Measurements from ENCODE around the gene C11orf24.
A peak's percentile ranks its signal among the peaks of the same experiment; 100 is the strongest.

Gene C11orf24

DNA sequence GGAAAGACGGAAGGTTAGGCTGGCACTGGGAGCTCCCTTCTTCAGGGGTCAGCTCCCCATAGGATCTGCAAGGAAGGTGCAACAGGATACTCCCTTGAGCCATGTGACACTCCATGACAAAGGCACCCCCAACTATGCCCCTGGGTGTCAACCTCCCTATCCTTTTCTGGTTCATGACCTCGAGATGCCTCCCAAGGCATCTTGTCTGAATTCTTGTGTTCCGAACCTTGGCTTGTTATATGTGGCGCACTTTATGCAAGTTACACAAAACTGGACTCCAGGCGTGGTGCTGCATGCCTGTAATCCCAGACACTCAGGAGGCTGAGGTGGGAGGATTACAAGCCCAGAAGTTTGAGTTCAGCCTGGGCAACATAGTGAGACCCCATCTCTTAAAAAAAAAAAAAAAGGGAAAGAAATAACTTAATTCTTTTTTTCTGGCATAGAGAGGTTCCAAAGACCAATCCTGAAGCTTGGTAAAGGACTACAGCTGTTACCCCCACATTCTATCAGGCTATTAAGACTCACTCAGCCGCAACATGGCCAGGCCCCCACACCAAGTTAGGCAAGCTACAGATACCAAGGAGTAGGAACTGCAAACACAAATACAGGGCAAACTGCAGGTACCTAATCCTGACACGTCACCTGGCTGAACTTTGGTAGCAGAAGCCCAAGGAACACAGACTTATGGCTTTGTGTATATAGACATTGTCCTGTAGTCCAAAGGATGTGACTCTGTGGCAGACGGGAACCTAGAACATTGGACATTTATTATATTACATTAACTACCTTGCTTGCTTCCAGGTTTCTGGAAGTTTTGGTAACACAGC, 1.4 kb downstream of the C11orf24 start:
- no peak for DNase-seq (ENCODE audit: low spot score)

DNA sequence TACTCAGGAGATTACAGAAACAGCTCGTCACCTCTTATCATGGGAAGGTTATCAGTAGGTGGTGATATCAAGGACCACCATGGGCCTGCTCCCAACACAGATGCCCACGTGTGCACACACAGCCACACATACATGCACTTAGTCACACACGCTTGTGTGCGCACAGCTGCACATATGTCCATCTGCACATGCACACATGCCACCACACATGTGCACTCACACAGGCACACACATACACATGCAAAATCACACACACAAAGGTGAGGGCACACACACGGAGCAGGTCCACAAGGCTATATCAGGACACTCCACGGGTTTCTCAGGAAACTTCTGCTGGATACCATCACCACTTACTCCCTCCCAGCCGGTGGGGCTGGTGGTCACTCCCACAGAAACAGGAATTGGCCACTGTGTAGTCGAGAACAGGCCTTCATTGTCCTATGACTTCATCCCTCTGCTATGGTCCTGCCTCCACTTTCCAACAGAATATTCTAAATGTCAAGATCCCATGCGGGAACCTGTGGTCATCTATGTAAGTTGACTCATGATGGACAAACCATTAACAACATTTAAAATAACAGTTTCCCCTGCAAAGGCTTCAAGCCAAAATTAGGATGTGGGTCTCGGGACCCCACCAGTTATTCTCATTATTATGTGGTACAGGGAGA, 2.2 kb downstream of the C11orf24 start:
- no peak for DNase-seq (ENCODE audit: low spot score)

DNA sequence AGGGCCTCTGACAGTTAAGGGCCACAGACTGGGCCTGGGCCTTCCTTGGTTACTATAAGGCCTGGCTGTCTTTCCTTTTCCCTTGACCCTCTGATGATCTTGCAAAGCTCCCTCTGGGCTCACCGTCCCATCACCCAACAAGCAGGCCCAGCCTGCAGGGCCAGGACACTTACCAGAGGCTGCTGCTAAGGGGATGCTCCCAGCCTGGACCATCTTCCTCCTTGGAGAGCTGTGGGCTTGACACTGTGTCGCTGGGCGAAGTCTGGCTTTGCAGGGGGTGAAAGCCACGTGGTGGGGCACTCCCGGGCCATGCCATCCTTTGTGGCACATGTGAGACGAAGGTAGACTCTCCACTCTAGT, 3.9 kb downstream of the C11orf24 start:
- no peak for DNase-seq (ENCODE audit: low spot score)

DNA sequence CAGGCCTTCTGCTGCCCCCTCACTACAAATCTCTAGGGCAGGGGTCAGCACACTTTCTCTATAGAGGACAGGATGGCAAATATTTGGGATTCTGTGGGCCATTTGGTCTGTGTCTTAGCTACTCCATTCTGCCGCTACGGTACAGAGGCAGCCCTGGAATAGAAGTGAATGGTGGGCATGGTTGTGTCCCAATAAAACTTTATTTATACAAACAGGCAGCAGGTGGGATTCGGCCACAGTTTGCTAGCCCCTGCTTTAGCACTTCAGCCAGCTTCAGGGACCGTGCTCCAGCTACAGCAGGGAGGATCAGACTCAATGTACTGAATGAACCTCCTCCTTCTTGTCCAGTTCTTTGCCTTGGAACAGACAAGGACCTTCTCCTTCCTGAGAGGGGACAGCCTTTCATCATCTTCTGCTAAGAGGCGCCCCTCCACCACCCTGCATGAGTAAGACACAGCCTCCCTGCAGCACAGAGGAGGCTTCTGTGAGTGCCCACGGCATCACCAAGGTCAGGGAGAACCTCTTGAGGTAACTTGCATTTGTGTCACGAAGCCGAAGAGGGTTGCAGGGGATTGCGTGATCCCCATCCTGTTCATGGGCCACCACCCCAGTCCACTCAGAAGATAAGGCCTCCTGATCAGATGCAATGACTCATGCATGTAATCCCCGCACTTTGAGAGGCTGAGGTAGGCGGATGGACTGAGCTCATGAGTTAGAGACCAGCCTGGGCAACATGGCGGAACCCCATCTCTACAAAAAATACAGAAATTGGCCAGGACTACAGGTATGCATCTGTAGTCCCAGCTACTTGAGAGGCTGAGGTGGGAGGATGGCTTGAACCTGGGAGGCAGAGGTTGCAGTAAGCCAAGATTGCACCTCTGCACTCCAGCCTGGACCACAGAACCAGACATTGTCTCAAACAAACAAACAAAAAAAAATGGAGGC, 4.6 kb downstream of the C11orf24 start:
- no peak for DNase-seq (ENCODE audit: low spot score)

DNA sequence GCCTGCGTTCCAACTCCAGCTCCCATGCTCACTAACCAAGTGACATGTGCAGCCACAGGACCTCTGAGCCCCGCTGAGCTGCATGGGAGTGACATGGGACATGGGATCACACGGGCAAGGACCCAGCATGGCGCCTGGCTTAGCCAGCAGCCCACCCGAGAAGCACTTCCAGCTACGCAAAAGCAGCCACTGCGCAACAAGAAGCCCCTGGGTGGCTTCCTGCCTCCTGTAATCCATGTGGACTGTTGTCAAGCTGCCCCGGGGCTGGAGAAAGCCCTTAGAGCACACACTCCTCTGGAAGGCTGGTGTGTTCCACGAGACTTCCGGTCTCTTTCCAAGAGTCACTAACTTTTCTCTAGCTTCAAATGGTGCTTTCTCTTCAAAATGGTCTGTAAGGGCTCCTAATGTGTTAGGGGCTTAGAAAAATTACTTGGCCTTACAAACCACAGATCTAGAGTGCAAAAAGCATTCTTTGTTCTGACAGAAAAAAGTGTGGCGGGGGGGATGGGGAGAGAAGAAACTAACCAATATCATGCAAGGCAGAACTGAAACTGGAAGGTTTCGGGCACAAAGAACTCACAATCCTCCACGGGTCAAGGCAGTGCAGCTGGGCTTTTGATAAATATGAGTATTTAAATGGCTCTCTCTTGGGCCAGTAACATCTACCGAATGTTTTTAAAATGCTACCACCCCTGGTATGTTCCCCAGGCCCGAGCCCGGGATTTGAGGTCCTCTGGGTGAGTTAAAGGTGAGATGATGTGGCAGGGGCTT, 5.5 kb downstream of the C11orf24 start:
- DNase-seq (ENCODE audit: low spot score) = peak; percentile 60

DNA sequence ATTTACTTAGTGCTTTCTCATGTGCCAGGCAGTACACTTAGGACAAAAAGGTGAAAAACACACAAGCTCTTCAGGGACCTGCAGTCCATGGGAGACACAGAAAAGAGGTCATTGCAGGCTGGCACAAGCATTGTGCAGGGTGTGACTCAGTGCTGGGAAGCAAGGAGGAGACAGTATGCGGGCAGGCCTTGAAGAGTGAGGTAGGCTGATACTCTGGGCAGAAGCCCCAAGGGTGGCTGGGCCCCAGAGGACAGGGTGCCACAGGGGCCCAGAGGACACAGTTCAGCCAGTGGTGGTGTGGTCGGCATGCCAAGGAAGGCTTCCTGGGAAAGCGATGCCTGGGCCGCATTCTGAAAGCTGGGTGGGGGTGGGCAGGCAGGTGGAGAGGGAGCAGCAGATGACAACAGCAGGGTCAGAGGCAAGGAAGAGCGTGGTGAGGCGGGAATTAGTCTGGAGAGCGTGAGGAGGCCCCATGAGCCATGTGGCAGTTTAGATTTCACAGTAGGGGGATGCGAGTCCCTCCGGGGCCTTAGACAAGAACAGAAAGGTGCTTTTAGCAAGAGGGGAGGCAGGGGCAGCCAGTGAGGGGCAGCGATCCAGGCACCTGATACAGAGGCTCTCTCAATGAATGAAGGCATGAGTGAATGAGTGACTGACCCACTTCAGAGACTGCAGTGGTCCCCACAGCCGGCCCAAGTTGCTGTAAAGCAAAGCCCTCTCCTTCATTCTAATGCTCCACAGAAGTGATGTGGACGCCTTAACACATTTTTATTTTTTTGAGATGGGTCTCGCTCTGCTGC, 6.8 kb downstream of the C11orf24 start:
- no peak for DNase-seq (ENCODE audit: low spot score)

DNA sequence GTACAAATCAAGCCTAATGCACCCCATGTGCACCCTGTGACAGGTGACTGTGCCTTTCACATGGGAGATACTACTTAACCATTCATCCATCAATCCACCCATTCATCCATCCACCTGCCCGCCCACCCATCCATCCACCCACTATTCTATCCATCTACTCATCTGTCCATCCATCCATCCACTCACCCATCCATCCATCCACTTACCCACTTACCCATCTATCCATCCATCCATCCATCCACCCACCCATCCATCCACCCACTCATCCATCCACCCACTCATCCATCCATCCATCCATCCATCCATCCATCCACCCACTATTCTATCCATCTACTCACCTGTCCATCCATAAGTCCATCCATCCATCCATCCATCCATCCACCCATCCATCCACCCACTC, 7.5 kb downstream of the C11orf24 start:
- no peak for DNase-seq (ENCODE audit: low spot score)

DNA sequence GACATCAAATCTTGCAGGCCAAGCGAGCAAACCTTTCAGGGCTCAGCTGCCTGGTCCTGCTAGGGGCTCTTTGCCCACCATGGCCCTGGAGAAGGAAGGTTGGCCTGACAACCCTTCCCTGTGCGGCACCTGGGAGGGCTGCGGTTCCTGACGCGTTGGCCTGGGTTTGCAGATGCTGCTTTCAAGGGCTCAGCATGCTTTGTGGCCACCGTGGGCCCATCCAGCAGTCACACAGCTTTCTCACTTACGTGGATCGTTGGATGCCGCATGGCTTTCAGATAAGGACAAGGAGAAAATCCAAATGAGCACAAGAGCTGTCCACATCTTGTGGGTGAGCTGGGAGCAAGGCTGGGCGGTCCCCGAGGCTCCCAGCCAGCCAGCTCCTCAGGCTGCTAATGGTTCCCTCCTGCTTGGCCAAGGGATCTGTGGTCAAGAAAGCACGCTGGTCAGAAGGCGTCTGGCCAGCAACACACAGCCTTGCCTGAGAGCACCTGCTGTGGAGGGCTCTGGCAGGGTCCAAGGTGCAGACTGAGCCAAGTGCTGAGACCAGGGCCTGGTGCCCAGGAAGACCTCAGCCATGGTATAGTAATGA, 8.2 kb downstream of the C11orf24 start:
- DNase-seq (ENCODE audit: low spot score) = no peak

DNA sequence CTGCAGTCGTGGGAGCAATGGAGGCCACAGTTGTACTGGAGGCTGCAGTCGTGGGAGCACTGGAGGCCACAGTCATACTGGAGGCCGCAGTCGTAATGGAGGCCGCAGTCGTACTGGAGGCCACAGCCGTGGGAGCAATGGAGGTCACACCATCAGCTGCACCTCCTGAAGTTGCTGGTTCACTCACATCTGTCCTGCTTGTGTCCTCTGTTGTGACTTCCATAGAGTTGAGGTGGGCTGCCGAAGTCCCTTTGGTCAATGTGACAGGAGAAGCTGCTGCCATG, 9.3 kb downstream of the C11orf24 start:
- DNase-seq (ENCODE audit: low spot score) = no peak

DNA sequence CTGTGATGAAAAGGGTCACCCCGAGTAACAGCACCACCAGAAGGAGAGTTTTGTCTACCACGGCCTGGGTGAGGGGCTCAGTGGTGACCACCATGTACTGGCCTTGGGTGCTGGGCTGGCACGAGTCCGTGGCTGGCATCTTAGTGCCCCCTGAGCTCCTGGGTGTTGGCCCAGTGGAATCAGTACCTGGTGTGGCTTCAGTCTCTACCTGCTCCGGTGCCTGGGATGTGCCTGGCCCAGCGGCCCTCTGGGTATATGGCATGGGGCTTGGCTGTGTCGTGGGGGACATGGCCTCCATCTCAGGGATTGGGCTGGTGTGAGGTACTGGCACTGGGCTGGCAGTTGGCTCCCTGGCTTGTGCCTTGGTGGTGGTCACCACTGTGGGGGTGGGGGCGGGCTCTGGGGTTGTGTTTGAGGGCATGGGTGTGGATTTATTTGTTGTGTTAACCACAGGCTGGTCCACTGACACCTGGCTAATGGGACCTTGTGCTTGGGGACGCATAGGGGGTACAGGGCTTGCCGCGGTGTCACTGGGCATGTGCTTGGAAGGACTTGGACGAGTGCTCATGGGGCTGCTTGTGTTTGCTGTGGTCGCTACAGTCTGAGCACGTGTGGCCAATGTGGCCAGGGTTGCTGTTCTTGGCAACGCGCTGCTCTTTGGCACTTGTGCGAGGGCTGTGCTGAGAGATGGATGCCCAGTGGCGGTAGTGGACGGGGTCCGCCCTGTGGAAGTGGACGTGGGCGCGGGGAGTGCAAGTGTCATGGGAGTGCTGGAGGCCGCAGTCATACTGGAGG, 9.8 kb downstream of the C11orf24 start:
- no peak for DNase-seq (ENCODE audit: low spot score)

DNA sequence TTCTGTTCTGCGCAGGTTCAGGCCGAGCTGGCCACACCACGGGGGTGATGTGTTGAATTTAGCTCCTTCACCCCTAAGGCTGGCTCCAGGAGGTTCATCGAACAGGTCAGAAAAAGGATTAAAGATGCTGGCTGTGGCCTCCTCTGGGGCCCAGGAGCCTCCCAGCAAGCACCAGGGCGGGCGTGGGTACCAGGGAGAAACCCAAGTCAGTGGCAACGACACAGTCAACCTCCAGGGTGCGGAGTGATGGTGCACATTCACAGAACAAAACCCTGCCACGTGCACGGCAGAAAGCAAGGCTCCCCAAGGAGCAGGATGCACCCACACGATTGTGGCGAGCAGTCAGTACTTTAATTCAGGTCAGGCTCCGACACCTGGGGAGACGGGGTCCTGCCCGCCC, 10.8 kb downstream of the C11orf24 start:
- DNase-seq (ENCODE audit: low spot score) = peak; percentile 50

DNA sequence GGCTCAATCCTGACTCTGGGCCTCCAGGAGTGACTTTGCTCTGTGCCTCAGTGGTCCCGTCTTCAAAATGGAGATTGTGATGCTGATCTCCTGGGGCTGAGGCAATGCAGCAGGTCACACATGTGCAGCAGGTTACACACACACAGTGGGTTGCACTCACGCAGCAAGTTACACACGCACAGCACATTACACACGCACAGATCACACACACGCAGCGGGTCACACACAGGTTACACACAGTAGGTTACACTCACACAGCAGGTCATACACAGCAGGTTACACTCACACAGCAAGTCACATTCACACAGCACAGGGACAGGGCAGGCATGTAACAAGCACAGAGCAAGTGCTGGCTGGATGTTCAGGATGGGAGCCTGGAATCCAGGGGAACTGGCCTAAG, 11.3 kb downstream of the C11orf24 start:
- DNase-seq (ENCODE audit: low spot score) = no peak

DNA sequence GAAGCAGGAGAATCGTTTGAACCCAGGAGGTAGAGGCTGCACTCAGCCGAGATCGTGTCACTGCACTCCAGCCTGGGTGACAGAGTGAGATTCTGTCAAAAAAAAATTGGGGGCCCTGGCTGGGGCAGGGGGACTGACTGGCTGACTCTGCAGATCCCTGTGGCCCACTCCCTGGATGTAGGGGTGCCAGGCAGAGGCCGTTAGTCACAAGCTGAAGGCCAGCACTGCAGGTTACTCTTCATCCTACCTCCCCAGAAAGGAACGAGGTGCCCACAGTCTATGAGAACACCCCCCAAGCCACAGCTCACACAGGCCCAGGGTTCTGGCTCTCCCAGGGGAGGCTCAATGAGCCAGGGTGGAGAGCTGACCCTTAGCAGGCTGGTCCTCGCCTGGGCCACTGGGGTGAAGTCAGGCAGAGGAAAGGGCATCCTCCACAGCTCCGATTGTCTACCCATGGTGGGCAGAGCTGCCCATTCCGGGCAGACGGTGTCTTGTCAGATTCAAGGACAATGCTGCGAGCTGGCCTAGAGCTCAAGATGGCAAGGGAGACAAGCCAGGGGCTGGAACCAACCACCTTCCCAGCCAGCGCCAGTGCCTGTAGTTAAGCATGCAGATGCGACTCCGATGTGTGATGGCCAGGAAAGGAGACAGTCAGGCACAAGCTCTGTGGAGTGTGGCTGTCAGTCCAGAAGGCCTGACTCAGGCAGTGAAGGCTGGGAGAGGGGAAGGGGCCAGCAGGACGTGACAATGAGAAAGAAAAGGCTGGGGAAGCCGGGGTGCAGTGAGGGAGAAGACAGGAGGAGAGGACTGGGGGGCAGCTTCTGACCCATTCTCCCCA, 12.4 kb downstream of the C11orf24 start:
- no peak for DNase-seq (ENCODE audit: low spot score)

DNA sequence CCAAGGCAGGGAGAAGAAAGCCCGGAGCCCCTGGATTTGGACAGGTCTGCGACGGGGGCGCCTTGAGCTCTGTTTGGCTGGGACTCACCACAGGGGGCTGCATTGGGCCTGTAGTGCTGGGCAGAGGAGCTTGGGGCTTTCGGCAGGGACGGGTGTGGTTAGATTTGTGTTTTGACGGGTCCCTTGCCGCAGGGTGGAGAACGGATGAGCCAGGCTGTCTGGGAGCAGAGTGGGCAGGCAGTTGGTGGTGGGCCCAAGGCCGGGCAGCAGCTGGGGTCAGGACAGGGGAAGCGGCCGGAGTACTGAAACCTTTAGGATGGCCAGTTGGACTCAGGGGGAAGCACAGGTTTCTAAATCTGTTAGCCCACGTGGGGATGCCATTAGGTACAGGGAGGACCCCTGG, 13.4 kb downstream of the C11orf24 start:
- no peak for DNase-seq (ENCODE audit: low spot score)

DNA sequence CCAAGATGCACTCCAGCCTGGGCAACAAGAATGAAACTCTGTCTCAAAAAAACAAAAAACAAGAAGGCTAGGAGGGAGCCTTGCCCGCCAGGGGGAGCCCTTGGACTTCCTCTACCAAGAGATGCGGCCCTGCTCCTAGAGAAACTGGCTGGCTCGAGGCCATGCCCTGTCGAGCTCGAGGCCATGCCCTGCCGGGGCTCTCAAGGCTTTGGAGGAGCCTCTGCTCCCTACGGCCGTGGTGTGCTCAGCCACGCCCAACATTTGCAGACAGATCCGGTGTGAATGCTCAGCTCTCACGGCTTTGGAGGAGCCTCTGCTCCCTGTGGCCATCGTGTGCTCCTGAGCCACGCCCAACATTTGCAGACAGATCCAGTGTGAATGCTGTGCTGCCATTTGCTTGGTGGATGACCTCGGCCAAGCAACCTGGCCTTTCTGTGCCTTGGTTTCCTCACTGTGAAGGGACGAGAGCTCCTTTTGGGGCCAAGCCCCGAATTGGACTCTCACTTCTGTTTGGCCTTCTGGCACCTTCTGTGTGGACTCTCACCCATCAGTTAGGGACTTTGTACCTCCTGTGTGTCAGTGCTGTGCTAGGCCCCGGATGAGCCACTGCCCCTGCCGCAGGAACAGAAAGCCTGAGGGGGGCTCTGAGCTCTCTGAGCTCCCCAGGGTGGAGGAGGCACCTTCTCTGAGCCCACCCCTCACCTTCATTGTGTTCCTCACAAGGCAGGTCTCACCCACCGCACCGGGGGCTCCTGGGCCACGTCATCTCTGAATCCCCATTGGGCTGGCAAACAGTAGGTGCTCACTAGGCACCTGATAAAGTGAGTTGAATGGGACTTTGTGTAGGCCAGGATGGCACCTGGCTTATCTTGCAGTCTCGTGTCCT, 14.1 kb downstream of the C11orf24 start:
- peak; percentile 94 for DNase-seq (ENCODE audit: low spot score)

DNA sequence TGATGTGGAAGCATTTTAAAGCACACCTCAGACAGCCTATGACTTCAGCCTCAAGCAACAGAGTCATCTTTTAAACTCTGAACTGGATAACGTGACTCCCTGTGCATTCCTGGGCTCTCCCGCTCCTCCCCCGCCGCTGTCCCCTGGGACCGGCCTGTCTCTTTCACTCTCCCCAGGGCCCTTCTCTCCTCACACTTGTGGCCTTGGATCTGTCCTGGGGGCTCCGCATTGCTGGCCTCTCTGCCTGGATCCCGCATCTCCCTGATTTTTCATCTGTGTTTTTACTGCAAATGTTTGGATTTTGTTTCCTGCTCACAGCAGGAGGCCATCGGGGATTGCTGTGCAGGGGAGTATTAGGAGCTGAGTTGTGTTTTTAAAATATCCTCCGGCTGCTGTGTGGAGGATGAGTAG, 15.4 kb downstream of the C11orf24 start:
- no peak for DNase-seq (ENCODE audit: low spot score)

DNA sequence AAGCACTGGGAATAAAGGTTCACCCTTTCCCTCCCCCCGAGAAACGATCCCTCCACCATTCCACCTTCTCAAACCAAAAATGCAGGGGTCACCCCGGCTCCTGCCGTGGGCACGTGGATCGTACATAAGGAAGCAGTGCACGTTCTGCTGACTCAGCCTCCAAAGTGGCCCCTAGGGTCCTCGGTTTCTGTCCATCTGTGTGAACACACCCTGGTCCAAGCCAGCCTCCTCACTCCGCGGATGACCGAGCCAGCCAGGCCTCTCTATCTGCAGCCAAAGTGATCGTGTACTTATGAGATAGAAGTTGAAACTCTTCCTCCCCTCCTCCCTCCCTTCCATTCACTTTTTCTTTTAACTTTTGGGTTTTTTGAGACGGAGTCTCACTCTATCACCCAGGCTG, 16.2 kb downstream of the C11orf24 start:
- no peak for DNase-seq (ENCODE audit: low spot score)

DNA sequence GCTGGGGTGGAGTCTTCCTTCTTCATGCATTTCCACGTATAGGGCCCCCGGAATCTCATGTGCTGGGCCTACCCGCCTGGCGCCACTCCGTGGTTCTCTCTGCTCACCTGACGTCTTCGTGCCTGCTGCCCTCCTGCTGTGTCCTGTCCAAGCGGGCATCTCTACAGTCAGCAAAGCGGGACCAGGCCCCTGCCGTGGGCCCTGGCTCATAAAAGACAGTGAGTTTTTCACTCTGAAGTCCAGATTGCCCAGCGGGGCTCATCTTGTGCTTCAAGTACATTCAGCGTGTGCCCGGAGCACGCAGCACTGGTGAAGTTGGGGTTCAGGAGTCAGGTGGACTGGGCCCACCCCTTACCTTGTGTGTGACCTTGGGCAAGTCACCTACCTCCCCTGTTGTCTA, 17.4 kb downstream of the C11orf24 start:
- DNase-seq (ENCODE audit: low spot score) = no peak
